NT2/D1 (cell line): ENCODE data around the gene DUSP16.

Experiments
- SUZ12 ChIP-seq: IDR thresholded peaks from 2 replicates; pipeline ENCODE4 v1.6.1; 2011; ENCODE audit not compliant: insufficient read length, insufficient read depth; ENCODE audit errors: extremely low read depth
- YY1 ChIP-seq: IDR thresholded peaks from 2 replicates; pipeline ENCODE4 v1.6.1; 2011; ENCODE audit not compliant: insufficient read length, insufficient read depth
- ZNF274 ChIP-seq: IDR thresholded peaks from 2 replicates; pipeline ENCODE4 v1.6.1; 2011; ENCODE audit warnings: mild to moderate bottlenecking, low read depth, low read length

- TF ChIP-seq YY1 (no peak), SUZ12 (no peak), ZNF274 (no peak)
Measured at GRCh38 chr12:12541782-12542181, 20.9 kb downstream of the DUSP16 start.
